Rectal smooth muscle tissue (tissue), 1 donor: ENCODE measurements around the gene GRIK1.

Experiments
- H3K27ac ChIP-seq: one replicate; pipeline ENCODE4 v1.7.0; 2013; ENCODE audit warnings: low read depth, low read length, inconsistent platforms
- H3K27me3 ChIP-seq: one replicate; pipeline ENCODE4 v1.7.0; 2013; ENCODE audit warnings: low read length; ENCODE audit not compliant: control insufficient read depth, insufficient read depth
- H3K36me3 ChIP-seq: one replicate; pipeline ENCODE4 v1.7.0; 2013; ENCODE audit warnings: low read length; ENCODE audit not compliant: control insufficient read depth, insufficient read depth
- H3K4me1 ChIP-seq: one replicate; pipeline ENCODE4 v1.7.0; 2013; ENCODE audit warnings: low read length; ENCODE audit not compliant: control insufficient read depth, insufficient read depth
- H3K4me3 ChIP-seq: one replicate; pipeline ENCODE4 v1.7.0; 2013; ENCODE audit warnings: low read length
- H3K9ac ChIP-seq: one replicate; pipeline ENCODE4 v1.7.0; 2013; ENCODE audit warnings: low read length

GRIK1 gene

DNA sequence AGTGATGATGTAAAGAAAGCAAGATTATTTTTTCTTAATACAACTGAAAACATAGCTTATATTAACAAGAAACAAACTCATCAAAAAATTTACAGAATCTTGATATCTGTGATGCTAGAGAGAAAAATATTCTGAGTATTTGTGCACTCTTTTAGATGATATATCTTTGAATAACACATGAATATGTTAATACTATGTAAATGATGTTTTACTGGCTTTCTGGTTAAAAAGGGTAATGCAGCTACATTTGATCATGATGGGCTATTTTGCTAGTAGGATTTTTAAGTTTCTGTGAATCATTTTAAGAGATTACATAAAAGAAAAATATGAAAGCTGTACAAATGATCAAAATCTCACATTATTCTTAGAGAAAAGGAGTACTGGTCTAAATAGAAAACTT lies 114.5 kb downstream of the GRIK1 start:
- no peak overlapping the region for H3K27ac ChIP-seq
- no peaks in the 10 kb centered on the region for H3K36me3 ChIP-seq
- H3K4me3 ChIP-seq = no peak overlapping the region
- no peak overlapping the region for H3K9ac ChIP-seq
- H3K4me1 ChIP-seq = no peaks in the 10 kb centered on the region
- H3K27me3 ChIP-seq = no peaks in the 10 kb centered on the region

DNA sequence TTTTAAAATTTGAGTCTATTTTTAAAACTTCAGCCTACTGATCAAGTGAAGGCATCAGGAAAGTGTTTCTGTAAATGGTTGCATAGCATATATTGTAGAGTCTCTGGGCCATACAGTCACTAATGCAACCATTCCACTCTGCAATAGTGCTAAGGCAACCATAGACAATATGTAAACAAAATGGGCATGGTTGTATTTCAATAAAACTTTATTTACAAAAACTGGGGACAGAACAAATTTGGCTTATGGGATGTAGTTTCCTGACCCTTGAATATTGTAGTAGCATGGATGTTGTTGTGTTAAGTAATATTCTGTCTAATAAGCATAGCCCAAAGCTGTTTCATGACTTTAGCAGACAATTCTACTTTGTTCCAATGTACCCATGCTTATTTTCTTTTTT lies 117.7 kb downstream of the GRIK1 start:
- Histone ChIP-seq H3K4me1 (no peaks in the 10 kb centered on the region), H3K9ac (no peak overlapping the region), H3K27ac (no peak overlapping the region), H3K27me3 (no peaks in the 10 kb centered on the region), H3K4me3 (no peak overlapping the region), H3K36me3 (no peaks in the 10 kb centered on the region)

DNA sequence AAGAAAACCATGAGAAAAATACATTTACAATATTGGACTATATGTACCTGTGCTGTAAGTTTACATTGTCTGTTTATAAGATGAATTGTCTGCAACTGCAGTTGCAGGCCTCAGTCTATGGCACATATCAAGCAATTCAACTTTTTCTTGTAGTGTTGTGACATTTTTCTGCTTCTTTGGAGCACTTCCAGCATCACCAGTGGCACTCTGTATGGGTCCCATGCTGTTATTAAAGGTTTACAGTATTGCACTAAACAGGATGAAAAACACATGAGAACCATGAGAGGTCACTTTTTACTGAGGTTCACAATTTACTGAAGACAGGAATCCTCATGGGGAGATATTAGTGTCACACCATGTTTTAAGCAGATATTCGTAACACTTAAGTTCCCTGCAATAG lies 118.6 kb downstream of the GRIK1 start:
- no peak overlapping the region for H3K4me3 ChIP-seq
- no peak overlapping the region for H3K9ac ChIP-seq
- no peaks in the 10 kb centered on the region for H3K4me1 ChIP-seq
- no peak overlapping the region for H3K27ac ChIP-seq
- no peaks in the 10 kb centered on the region for H3K27me3 ChIP-seq
- no peaks in the 10 kb centered on the region for H3K36me3 ChIP-seq

DNA sequence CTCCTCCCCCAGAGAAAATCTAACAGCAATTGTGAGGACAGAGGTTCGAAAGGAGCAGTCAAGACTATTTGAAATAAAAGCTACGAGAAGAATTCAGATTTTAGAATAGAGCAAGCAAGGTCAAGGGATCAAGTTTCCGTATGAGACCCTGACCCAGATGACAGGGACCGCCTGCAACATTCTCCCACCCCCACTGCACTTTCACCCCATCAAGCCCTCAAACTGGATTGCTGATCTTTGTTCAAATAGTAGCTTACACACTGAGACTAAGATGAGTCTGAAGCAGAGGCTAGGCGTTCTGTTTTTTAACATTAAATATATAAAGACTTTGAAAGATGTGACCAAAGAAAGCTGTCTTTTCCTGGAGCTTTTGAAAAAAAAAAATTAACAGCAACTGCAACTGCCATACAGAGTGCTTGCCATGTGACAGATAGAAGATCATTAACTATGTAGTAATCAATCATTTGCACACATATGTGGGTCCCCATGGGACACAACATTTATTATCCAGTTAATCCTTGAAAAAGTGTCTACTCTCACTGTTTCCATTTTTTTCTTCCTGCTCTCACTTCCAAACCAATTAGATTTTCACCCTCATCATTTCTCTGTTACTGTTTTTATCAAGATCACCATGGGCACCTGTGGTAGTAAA lies 120.0 kb downstream of the GRIK1 start:
- Histone ChIP-seq H3K27me3 (no peaks in the 10 kb centered on the region), H3K4me3 (no peak overlapping the region), H3K9ac (no peak overlapping the region), H3K4me1 (no peaks in the 10 kb centered on the region), H3K36me3 (no peaks in the 10 kb centered on the region), H3K27ac (no peak overlapping the region)

DNA sequence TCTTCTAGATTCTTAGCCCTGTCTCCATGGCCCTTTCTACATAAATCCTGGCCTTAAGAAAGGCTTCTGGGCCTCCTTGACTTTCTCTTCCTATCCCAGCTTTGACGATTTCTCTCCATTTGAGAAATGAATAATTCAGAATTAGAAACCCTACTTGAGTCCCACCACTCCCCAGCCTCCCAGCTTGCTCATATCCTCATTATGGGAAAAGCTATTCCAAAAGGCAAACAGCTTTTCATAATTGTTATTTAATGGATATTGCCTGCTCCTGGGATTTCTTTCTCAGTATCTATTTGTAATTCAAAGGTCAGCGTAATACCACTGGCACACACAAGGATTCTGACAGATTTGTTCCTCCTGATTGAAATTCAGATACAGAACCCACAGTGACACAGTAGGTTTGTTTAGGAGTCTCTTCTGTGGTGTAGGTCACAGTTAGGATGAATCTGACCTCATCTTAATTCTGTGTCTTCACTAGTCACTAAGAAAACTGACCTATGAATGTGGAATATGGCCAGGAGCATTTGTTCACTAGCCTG lies 121.3 kb downstream of the GRIK1 start:
- Histone ChIP-seq H3K4me1 (no peaks in the 10 kb centered on the region), H3K4me3 (no peak overlapping the region), H3K36me3 (no peaks in the 10 kb centered on the region), H3K9ac (no peak overlapping the region), H3K27me3 (no peaks in the 10 kb centered on the region), H3K27ac (no peak overlapping the region)

DNA sequence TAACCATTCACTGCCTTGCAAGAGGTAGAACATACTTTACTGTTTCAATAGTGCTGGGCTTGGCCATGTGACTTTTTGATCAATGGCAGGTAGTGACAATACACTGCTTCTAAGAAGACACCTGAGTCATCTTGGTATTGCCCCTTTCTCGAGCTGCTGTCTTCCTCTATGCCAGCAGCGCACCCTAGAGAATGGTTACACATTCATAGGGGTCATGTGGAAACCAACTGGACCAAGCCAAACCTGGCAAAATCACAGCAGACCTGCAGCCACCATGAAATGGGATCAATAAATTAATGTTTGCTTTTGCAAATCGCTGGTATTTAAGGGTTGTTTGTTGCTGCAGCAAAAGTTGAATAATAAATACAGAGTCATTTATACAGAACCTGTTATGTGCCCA lies 122.3 kb downstream of the GRIK1 start:
- Histone ChIP-seq H3K9ac (no peak overlapping the region), H3K4me1 (no peaks in the 10 kb centered on the region), H3K27ac (no peak overlapping the region), H3K27me3 (no peaks in the 10 kb centered on the region), H3K36me3 (no peaks in the 10 kb centered on the region), H3K4me3 (no peak overlapping the region)

DNA sequence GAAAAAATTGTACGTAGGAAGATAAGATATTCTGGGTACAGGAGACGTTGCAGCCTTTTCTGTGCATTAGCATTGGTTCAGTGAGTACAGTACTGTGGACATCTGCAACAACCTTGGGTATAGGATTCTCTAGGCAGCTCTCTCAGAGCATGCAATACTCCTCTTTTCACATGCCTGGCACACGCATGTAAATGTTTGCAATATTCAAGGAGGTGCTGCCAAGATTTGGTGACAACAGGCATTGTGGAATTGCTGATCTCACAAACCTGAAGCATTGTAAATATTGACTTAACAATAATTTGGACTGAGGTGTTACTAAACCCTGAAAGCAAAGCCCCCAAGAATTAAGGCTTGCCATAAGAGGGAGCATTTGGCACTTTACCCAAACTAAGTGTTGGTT lies 126.8 kb downstream of the GRIK1 start:
- no peak overlapping the region for H3K4me3 ChIP-seq
- H3K27ac ChIP-seq = no peak overlapping the region
- no peaks in the 10 kb centered on the region for H3K4me1 ChIP-seq
- H3K36me3 ChIP-seq = no peaks in the 10 kb centered on the region
- no peaks in the 10 kb centered on the region for H3K27me3 ChIP-seq
- no peak overlapping the region for H3K9ac ChIP-seq

DNA sequence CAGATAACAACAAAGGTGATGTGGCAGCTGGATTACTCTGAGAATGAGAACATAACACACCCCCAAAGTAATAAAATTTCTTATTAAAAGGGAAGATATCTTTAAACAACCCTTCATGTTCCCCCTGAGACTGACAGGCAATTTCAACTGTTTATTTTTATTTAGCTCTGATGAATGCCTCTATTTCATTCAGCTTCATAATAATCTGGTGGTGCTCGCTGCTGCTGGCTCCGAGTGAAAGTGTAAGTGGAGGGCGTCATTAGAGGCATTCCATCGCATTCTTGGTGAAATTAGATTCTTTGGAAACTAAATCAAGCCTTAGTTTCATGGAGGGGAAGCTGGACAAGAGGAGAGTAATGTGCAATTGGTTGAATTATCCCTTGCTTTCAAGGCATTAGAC lies 128.9 kb downstream of the GRIK1 start:
- Histone ChIP-seq H3K4me3 (no peak overlapping the region), H3K4me1 (no peaks in the 10 kb centered on the region)

DNA sequence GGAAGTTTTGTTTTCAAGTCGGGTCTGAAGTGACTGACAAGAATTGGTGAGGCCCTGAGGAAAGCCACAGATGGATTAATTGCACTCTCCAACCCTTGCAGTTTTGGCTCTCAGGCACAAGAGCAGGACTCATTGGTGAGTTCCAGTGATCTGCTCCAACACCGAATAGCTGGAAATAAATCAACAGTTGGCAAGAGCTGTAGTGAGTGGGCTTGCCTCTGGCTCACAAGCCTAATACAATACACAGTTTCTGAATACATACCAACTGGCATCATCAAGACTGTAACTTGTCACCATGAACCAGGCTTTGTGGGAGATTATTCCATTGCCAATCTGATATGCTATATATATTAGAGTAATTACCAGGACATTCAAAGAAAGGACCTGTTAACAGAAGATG lies 131.6 kb downstream of the GRIK1 start:
- H3K4me3 ChIP-seq = no peak overlapping the region
- H3K27ac ChIP-seq = no peak overlapping the region
- no peaks in the 10 kb centered on the region for H3K36me3 ChIP-seq
- H3K9ac ChIP-seq = no peak overlapping the region
- no peaks in the 10 kb centered on the region for H3K4me1 ChIP-seq
- no peaks in the 10 kb centered on the region for H3K27me3 ChIP-seq

More for the DNA sequence above, 128.9 kb downstream of the GRIK1 start:
- Histone ChIP-seq H3K9ac (no peak overlapping the region), H3K27ac (no peak overlapping the region), H3K36me3 (no peaks in the 10 kb centered on the region), H3K27me3 (no peaks in the 10 kb centered on the region)

DNA sequence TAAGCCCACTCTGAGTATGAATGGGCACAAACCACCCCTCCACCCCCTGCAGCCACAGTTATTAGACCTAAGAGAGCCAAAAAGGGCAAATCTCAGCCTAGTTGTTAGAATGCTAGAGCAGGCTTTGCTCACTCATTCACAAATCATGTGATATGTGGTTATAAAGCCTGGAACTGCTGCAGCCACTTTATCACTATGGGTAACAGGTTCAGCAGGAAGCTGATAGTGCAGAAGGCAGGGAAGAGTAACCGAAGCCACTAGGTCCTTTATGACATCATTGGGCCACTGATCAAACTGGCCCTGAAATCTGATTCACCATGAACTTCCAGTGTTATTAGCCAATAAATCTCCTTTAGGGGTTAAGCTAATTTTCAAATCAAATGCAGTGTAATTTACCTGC lies 134.7 kb downstream of the GRIK1 start:
- Histone ChIP-seq H3K9ac (no peak overlapping the region), H3K27ac (no peak overlapping the region), H3K4me1 (no peaks in the 10 kb centered on the region), H3K27me3 (no peaks in the 10 kb centered on the region), H3K36me3 (no peaks in the 10 kb centered on the region), H3K4me3 (no peak overlapping the region)

DNA sequence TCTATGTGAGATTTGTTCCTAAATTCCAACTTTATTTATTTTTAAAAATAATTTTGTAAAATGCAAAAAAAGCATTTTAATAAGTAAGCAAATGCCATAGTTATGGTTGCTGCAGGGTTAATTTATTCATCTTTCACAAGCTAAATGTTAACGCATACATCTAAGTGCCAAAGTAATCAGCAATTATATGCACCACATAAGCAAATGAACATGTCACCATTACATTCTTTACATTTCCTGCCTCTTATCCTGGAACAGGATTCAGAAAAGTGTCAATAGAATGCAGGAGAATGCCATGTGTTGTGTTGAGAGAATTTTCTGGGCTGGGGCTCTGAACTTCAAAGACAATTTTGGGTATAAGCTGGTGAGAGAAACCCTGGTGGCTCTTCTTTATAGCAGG lies 136.6 kb downstream of the GRIK1 start:
- H3K4me3 ChIP-seq = no peak overlapping the region
- H3K9ac ChIP-seq = no peak overlapping the region
- no peaks in the 10 kb centered on the region for H3K36me3 ChIP-seq
- no peaks in the 10 kb centered on the region for H3K27me3 ChIP-seq
- no peak overlapping the region for H3K27ac ChIP-seq
- no peaks in the 10 kb centered on the region for H3K4me1 ChIP-seq

DNA sequence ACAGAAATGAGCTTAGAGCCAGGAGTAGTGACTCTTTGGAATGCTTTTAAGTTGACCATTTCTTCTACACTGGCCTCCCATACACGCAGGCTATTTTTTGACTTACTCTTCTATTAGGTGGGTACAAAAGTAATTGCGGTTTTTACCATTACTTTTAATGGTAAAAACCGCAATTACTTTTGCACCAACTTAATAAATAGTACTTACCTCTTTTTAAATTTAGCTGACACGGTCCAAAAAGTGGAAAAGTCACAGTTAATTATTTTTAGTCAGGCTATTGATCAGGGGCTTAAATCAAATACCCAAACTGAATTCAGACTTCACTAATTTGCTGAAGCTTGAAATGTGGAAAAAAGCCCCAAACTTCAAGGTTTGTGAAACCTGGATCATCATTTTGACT lies 138.7 kb downstream of the GRIK1 start:
- Histone ChIP-seq H3K4me3 (no peak overlapping the region), H3K27ac (no peak overlapping the region), H3K4me1 (no peaks in the 10 kb centered on the region), H3K9ac (no peak overlapping the region), H3K27me3 (no peaks in the 10 kb centered on the region), H3K36me3 (no peaks in the 10 kb centered on the region)

DNA sequence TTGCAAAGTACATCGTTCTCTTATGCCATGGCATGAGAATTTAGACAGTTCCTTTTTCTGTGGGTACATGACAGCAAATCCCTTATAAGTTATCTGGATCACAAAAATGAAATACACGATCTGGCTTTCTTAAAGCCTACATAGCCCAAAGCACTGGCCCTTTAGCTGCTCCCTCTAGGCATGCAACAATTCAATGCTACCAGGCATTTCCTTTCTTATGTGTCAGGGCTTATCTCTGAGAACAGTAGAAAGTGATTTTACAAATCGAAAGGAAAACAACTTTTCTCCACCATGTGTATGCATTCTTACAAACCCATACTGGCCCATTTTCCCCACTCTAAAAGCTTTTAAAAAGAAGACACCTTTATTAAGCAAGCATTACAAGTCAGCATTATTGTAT lies 139.7 kb downstream of the GRIK1 start:
- Histone ChIP-seq H3K27me3 (no peaks in the 10 kb centered on the region), H3K4me1 (no peaks in the 10 kb centered on the region), H3K27ac (no peak overlapping the region), H3K36me3 (no peaks in the 10 kb centered on the region), H3K9ac (no peak overlapping the region), H3K4me3 (no peak overlapping the region)
